Measurements from ENCODE around the gene BEAN1. TPM values are rescaled to one million over a fixed set of nuclear protein-coding genes. Genes with fewer than 3 reads are reported as not detected.

BEAN1 gene
- total and polyA plus RNA-seq, 2 donors (not counting 1 experiment from before 2014, with no cell fraction given): 0.07 TPM; not detected in 1

DNA sequence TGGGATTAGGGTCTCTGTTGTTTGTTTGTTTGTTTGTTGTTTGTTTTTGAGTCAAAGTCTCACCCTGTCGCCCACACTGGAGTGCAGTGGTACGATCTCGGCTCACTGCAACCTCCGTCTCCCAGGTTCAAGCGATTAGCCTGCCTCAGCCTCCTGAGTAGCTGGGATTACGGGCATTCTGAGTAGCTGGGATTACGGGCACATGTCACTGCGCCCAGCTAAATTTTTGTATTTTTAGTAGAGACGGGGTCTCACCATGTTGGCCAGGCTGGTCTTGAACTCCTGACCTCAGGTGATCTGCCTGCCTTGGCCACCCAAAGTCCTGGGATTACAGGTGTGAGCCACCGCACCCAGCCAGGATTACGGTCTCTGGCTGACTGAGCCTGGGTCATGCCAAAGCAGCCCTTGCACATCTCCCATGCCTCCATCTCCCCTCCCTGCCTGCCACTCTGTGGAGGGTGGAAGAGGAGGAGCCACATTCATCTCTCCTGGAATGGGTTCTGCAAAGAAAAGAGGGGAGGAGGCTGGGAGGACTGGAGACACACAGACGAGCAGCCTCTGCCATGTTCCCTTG is 59.2 kb downstream of the BEAN1 start:
- Histone ChIP-seq H3K27ac (ENCODE audit: insufficient read depth, low read length) (no peak overlapping the region), H3K79me2 (ENCODE audit: control insufficient read depth, insufficient read depth, low read length) (no peaks in the 10 kb centered on the region), H3K9ac (ENCODE audit: insufficient read depth, low read length) (no peak overlapping the region), H3K4me1 (ENCODE audit: control insufficient read depth, extremely low read depth, insufficient read depth, low read length) (peaks cover 6% of the 10 kb centered on the region), H3K9me3 (ENCODE audit: control insufficient read depth, insufficient read depth, low read depth, low read length) (no peaks in the 10 kb centered on the region), H3K27me3 (ENCODE audit: control insufficient read depth, insufficient read depth, low read length) (peaks cover 2% of the 10 kb centered on the region), H2AFZ (ENCODE audit: low read length) (no peak overlapping the region), H3K4me2 (ENCODE audit: extremely low read depth, insufficient read depth, low read length) (no peak overlapping the region), H4K20me1 (ENCODE audit: control insufficient read depth, extremely low read depth, insufficient read depth, low read length) (no peaks in the 10 kb centered on the region), H3K36me3 (ENCODE audit: control insufficient read depth, insufficient read depth, low read length) (no peaks in the 10 kb centered on the region), H3K4me3 (replicated peaks in 1 of 4; ENCODE audit: control extremely low read depth in 1 of 4, insufficient read depth in 1 of 4, low read depth in 3 of 4, low read length in 4 of 4) (no peak overlapping the region)
- TF ChIP-seq, protein P1, sequence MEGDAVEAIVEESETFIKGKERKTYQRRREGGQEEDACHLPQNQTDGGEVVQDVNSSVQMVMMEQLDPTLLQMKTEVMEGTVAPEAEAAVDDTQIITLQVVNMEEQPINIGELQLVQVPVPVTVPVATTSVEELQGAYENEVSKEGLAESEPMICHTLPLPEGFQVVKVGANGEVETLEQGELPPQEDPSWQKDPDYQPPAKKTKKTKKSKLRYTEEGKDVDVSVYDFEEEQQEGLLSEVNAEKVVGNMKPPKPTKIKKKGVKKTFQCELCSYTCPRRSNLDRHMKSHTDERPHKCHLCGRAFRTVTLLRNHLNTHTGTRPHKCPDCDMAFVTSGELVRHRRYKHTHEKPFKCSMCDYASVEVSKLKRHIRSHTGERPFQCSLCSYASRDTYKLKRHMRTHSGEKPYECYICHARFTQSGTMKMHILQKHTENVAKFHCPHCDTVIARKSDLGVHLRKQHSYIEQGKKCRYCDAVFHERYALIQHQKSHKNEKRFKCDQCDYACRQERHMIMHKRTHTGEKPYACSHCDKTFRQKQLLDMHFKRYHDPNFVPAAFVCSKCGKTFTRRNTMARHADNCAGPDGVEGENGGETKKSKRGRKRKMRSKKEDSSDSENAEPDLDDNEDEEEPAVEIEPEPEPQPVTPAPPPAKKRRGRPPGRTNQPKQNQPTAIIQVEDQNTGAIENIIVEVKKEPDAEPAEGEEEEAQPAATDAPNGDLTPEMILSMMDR (conservative IDR thresholded peaks at IDR 0.05 in 1 of 2, IDR thresholded peaks at IDR 0.05 in 1 of 2; ENCODE audit: low read depth in 1 of 2, low read length in 2 of 2): no peak
- no peak for TF ChIP-seq EZH2 (IDR thresholded peaks at IDR 0.05; ENCODE audit: low read length, missing control alignments)
- no peak for DNase-seq (ENCODE audit: low read depth in 2 of 2)

DNA sequence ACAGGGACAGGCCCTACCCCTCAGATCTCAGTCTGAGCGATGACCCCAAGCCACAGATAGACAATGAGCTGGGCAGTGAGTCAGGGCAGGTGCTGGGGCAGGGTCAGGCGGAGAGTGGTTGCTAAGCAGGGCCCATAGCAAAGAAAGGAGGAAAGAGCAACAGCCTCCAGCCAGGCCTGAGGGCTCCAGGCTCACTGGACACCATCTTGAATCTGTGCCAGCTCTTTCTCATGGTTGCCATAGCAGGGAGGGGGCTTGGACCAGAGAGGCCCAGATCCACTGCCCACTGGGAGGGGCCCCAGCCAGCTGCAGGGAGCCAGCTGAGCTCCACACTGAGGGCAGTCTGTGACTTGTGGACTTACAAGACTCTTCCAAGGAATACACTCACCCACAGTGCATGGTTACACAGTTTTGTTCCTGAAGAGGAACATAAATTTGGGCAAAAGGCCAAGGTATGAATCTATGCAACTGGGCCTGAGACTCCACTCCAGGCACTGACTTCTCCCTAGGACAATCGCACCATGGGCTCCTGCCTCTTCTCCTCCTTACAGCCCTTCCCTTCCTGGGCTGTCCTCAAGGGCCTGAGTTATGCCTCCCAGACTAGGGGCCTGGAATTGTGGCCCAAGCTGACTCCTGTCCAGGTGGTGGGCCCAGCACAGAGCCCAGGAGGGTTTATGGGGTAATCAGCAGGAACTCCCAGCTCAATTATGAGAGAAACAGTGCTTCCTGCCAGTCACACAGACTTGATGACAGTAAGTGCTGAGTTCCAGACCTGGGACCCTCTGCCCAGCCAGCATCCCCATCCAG is 59.9 kb downstream of the BEAN1 start:
- peaks cover 1% of the 10 kb centered on the region for H3K27me3 ChIP-seq (ENCODE audit: control insufficient read depth, insufficient read depth, low read length)
- H3K27ac ChIP-seq (ENCODE audit: insufficient read depth, low read length): no peak overlapping the region
- H3K4me3 ChIP-seq (replicated peaks in 1 of 4; ENCODE audit: control extremely low read depth in 1 of 4, insufficient read depth in 1 of 4, low read depth in 3 of 4, low read length in 4 of 4): no peak overlapping the region
- no peak overlapping the region for H3K4me2 ChIP-seq (ENCODE audit: extremely low read depth, insufficient read depth, low read length)
- H2AFZ ChIP-seq (ENCODE audit: low read length): no peak overlapping the region
- no peak overlapping the region for H3K9ac ChIP-seq (ENCODE audit: insufficient read depth, low read length)
- H3K79me2 ChIP-seq (ENCODE audit: control insufficient read depth, insufficient read depth, low read length): no peaks in the 10 kb centered on the region
- TF ChIP-seq, protein P1 (conservative IDR thresholded peaks at IDR 0.05 in 1 of 2, IDR thresholded peaks at IDR 0.05 in 1 of 2; ENCODE audit: low read depth in 1 of 2, low read length in 2 of 2): no peak
- no peak for TF ChIP-seq EZH2 (IDR thresholded peaks at IDR 0.05; ENCODE audit: low read length, missing control alignments)
- DNase-seq (ENCODE audit: low read depth in 2 of 2): peak; percentile 85 to 95
- no peaks in the 10 kb centered on the region for H4K20me1 ChIP-seq (ENCODE audit: control insufficient read depth, extremely low read depth, insufficient read depth, low read length)
- peaks cover 6% of the 10 kb centered on the region for H3K4me1 ChIP-seq (ENCODE audit: control insufficient read depth, extremely low read depth, insufficient read depth, low read length)
- H3K36me3 ChIP-seq (ENCODE audit: control insufficient read depth, insufficient read depth, low read length): no peaks in the 10 kb centered on the region
- H3K9me3 ChIP-seq (ENCODE audit: control insufficient read depth, insufficient read depth, low read depth, low read length): no peaks in the 10 kb centered on the region

DNA sequence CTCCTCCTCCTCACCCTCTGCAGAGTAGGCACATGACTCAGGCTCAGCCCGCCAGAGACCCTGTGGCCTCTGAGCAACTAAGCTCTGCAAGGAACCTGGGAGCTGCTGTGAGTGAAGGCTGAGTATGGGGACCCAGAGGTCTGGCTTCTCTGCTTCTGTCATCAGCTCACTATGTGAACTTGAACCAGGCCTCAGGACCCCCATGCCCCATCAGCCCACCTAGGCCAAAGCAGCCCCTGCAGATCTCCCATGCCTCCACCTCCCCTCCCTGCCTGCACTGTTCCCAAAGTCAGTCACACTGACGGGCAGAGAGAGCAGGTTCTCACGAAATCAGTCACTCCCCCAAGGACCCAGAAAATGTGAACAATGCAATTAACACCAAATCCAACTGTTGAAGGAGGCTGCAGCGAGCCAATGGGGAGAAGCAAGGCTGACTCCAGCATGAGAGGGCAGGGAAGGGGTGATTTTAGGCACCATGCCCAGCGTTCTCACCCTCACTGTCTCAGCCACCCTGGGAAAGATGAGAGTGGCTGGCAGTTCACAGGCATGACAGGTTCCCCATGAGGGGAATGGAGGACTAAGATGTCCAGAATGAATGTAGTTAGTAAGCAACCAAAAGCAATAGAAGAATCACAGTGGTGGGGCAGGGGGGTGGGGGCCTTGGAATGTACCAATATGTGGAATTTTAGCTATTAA is 60.6 kb downstream of the BEAN1 start:
- Histone ChIP-seq H3K27me3 (ENCODE audit: control insufficient read depth, insufficient read depth, low read length) (no peaks in the 10 kb centered on the region), H4K20me1 (ENCODE audit: control insufficient read depth, extremely low read depth, insufficient read depth, low read length) (no peaks in the 10 kb centered on the region), H3K4me1 (ENCODE audit: control insufficient read depth, extremely low read depth, insufficient read depth, low read length) (peaks cover 6% of the 10 kb centered on the region), H3K79me2 (ENCODE audit: control insufficient read depth, insufficient read depth, low read length) (no peaks in the 10 kb centered on the region), H2AFZ (ENCODE audit: low read length) (no peak overlapping the region), H3K9ac (ENCODE audit: insufficient read depth, low read length) (no peak overlapping the region), H3K4me2 (ENCODE audit: extremely low read depth, insufficient read depth, low read length) (no peak overlapping the region), H3K4me3 (replicated peaks in 1 of 4; ENCODE audit: control extremely low read depth in 1 of 4, insufficient read depth in 1 of 4, low read depth in 3 of 4, low read length in 4 of 4) (no peak overlapping the region), H3K27ac (ENCODE audit: insufficient read depth, low read length) (no peak overlapping the region), H3K36me3 (ENCODE audit: control insufficient read depth, insufficient read depth, low read length) (no peaks in the 10 kb centered on the region), H3K9me3 (ENCODE audit: control insufficient read depth, insufficient read depth, low read depth, low read length) (no peaks in the 10 kb centered on the region)
- peak in 1 of 2 donors; percentile 36 for DNase-seq (ENCODE audit: low read depth in 2 of 2)
- TF ChIP-seq, protein P1 (conservative IDR thresholded peaks at IDR 0.05 in 1 of 2, IDR thresholded peaks at IDR 0.05 in 1 of 2; ENCODE audit: low read depth in 1 of 2, low read length in 2 of 2): no peak
- TF ChIP-seq EZH2 (IDR thresholded peaks at IDR 0.05; ENCODE audit: low read length, missing control alignments): no peak

Data from fibroblast of lung (primary cell).